Motor neuron (in vitro differentiated cells): Measurements from ENCODE around the gene SLC35E3. TPM values are rescaled to one million over a fixed set of nuclear protein-coding genes. Genes with fewer than 3 reads are reported as not detected.

Experiments
- ATAC-seq, 8 experiments: fragments of 200-7000 bp; cut with Tn5 transposase; replicated peaks in 6 of 8; 2 replicates each; pipeline ENCODE4 v1.8.0; 2021; ENCODE audit warnings: mild to moderate bottlenecking in 8 of 8, moderate library complexity in 8 of 8
- H3K27ac ChIP-seq, 2 donors: fragments of 250-450 bp; sonication (Bioruptor Pico); 2 replicates each; pipeline ENCODE4 v1.9.0; 2021; ENCODE audit warnings: antibody characterized with exemption in 2 of 2, mild to moderate bottlenecking in 2 of 2, moderate library complexity in 1 of 2
- H3K4me1 ChIP-seq, 2 donors: fragments of 250-450 bp; sonication (Bioruptor Pico); replicated peaks in 1 of 2; 2 replicates each; pipeline ENCODE4 v1.6.1; 2021; ENCODE audit warnings: antibody characterized with exemption in 2 of 2, mild to moderate bottlenecking in 2 of 2, moderate library complexity in 1 of 2
- H3K4me3 ChIP-seq, 5 donors: fragments of 250-450 bp; sonication (Bioruptor Pico); 2 replicates each; pipeline ENCODE4 v1.9.0; 2021; ENCODE audit warnings: antibody characterized with exemption in 5 of 5, mild to moderate bottlenecking in 5 of 5, moderate library complexity in 4 of 5
- WGBS, 10 experiments: fragments of 450-650 bp; shearing (Covaris generic); methylation state at CpG; one replicate each; pipeline ENCODE4 v1.0.0; 2022; 5-methylcytosine and 5-hydroxymethylcytosine counted together
- in situ Hi-C, 9 experiments: fragments of 400-800 bp; cut with MboI; loops; one replicate each; pipeline ENCODE4 v1.15.0; 2021; ENCODE audit warnings: low sequenced_read_pairs in 9 of 9, low pct_unique_long_range_greater_than_20kb in 2 of 9; ENCODE audit not compliant: unreplicated experiment in 9 of 9
- total RNA-seq, 8 experiments: library from RNA; unstranded; fragments of 300-600 nt; gene quantifications; 2 replicates each; pipeline versions ENCODE4 v1.2.3 to v1.2.4, GENCODE V29; 2022

The SLC35E3 gene
- total RNA-seq = 1 to 10 TPM; 2.7 to 7.2 (median 5.5) TPM

GRCh38 chr12:68745904-68746571 lies at the start of gene SLC35E3:
Gene SLC35E3 (plus strand): TSS chr12:68746176. CDS start chr12:68746378, 202 bp downstream.
- in situ Hi-C loops = no loop called here
- H3K4me3 ChIP-seq = peak within 1 kb of the TSS; percentile 63 to 85 (median 74)

DNA sequence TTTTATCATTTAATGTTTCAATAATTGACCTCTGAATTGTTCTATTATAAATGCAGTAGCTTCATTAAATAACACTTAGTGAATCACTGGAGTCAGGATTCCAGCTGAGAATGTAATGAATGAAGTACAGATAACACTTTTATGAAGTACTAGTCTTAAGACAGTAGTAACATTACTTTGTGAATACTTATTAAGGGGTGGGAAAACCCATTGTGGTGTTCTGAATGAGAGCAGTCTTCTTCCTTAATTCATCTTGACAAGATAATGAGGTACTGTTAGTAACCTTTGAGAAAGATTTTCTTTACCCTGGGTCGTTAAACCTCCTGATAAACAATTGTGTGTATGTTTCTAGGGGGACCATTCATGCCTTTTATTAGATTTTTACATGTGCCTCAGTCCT lies 46.5 kb upstream of the SLC35E3 start:
- ATAC-seq = no peak
- WGBS, 10 experiments = 67 to 100% (median 86%) methylated on average over 1 of the region's 1 CpG; no CpG with 5 or more reads in 3 of the 10 experiments
- H3K4me3 ChIP-seq = no peak overlapping the region

More at GRCh38 chr12:68745904-68746571, at the start of gene SLC35E3:
- peak; percentile 94 to 99 (median 98) for ATAC-seq
- 0 to 3% (median 0%) methylated on average over 1 to 23 of the region's 52 CpGs for WGBS, 10 experiments
- H3K27ac ChIP-seq = peak within 1 kb of the TSS; percentile 44 to 72
- peaks cover 8 to 18% of the 10 kb centered on the region in 2 donors for H3K4me1 ChIP-seq

GRCh38 chr12:68727776-68728175 lies 18.2 kb upstream of the SLC35E3 start:
- H3K4me1 ChIP-seq = no peaks in the 10 kb centered on the region
- no peak for ATAC-seq
- 58 to 100% (median 96%) methylated on average over 1 to 6 of the region's 7 CpGs; no CpG with 5 or more reads in 2 of the 10 experiments for WGBS, 10 experiments
- H3K4me3 ChIP-seq = no peak overlapping the region
- in situ Hi-C loops = no loop called here
- H3K27ac ChIP-seq = no peak overlapping the region

More for the DNA sequence above, 46.5 kb upstream of the SLC35E3 start:
- no peak overlapping the region for H3K27ac ChIP-seq
- H3K4me1 ChIP-seq = no peaks in the 10 kb centered on the region
- in situ Hi-C loops = loop anchor here in 3 of 9 experiments (25.0 kb wide), 3 partner anchors 112 to 362 kb away; partner anchors contain the start of gene MDM1 (in 1 of the 3)

DNA sequence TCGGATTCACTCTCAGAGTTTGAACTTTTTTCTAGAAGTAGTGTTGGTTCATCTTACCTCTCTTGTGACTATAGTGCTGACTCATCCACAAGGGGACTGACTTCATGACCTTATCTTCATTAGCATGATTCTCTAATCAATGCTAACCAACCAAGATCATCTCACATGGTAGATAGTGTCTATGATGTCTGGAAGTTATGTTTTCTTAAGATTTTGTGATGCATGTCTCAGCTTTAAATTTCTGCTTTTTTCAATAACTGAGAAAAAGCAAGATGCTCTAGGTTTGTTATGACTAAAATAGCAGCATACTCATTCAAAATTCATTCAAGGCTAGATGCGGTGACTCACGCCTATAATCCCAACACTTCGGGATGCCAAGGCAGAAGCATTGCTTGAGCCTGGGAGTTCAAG lies 12.3 kb upstream of the SLC35E3 start:
- no peak overlapping the region for H3K4me3 ChIP-seq
- in situ Hi-C loops = no loop called here
- H3K27ac ChIP-seq = no peak overlapping the region
- peak in 2 of 8 experiments; percentile 84 to 97 for ATAC-seq
- no peaks in the 10 kb centered on the region for H3K4me1 ChIP-seq
- 0 to 100% (median 88%) methylated on average over 1 to 4 of the region's 4 CpGs; no CpG with 5 or more reads in 2 of the 10 experiments for WGBS, 10 experiments

DNA sequence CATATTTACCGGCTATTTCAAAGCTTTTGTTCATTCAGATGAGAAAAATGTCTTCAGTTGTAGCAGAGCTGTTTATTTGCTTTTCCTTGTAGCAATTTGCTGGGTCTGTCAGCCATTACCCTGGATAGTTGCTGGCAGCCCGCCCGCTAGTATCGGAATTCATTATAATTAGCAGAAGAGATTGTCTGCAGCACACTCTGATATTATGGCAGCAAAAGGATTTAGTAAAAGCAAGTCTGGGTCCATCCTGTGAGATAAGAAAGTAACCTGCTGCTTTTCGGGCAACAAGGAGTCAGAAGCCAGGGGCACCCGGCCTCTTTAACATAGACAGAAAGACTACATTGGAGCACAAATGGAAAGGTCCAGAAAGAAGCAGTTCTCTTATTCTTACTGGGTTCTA lies 6.1 kb upstream of the SLC35E3 start:
- Histone ChIP-seq H3K27ac (no peak overlapping the region), H3K4me3 (no peak overlapping the region), H3K4me1 (no peaks in the 10 kb centered on the region)
- ATAC-seq = no peak
- in situ Hi-C loops = no loop called here
- WGBS, 10 experiments = 71 to 100% (median 92%) methylated on average over 1 to 6 of the region's 6 CpGs

GRCh38 chr12:68743356-68743755 lies 2.6 kb upstream of the SLC35E3 start:
- H3K4me1 ChIP-seq = peaks cover 5 to 11% of the 10 kb centered on the region in 2 donors
- no peak overlapping the region for H3K27ac ChIP-seq
- H3K4me3 ChIP-seq = no peak overlapping the region
- in situ Hi-C loops = no loop called here
- 83 to 100% (median 95%) methylated on average over 1 to 2 of the region's 2 CpGs; no CpG with 5 or more reads in 6 of the 10 experiments for WGBS, 10 experiments
- no peak for ATAC-seq

GRCh38 chr12:68745376-68745903 lies 536 bp upstream of the SLC35E3 start:
- H3K4me3 ChIP-seq = peak overlapping the region; percentile 63 to 85 (median 74)
- in situ Hi-C loops = no loop called here
- H3K4me1 ChIP-seq = peaks cover 8 to 18% of the 10 kb centered on the region in 2 donors
- peak overlapping the region in 1 of 2 donors; percentile 72 for H3K27ac ChIP-seq
- WGBS, 10 experiments = 32 to 84% (median 64%) methylated on average over 3 to 9 of the region's 9 CpGs
- ATAC-seq = no peak

GRCh38 chr12:68746572-68747180 lies 700 bp downstream of the SLC35E3 start:
- ATAC-seq = peak; percentile 38 to 56 (median 44)
- WGBS, 10 experiments = 0 to 10% (median 1%) methylated on average over 1 to 13 of the region's 15 CpGs; no CpG with 5 or more reads in 1 of the 10 experiments
- H3K27ac ChIP-seq = peak overlapping the region; percentile 44 to 72

GRCh38 chr12:68749443-68749842 lies 3.5 kb downstream of the SLC35E3 start:
- Histone ChIP-seq H3K4me3 (no peak overlapping the region), H3K4me1 (peaks cover 8 to 18% of the 10 kb centered on the region in 2 donors), H3K27ac (no peak overlapping the region)
- WGBS, 10 experiments = 57 to 100% (median 88%) methylated on average over 1 to 3 of the region's 3 CpGs; no CpG with 5 or more reads in 2 of the 10 experiments
- no peak for ATAC-seq
- in situ Hi-C loops = no loop called here

More at GRCh38 chr12:68746572-68747180, 700 bp downstream of the SLC35E3 start:
- peaks cover 8 to 18% of the 10 kb centered on the region in 2 donors for H3K4me1 ChIP-seq
- H3K4me3 ChIP-seq = peak overlapping the region; percentile 63 to 85 (median 74)
- in situ Hi-C loops = no loop called here

- in situ Hi-C loops = no loop called here
- 56 to 100% (median 77%) methylated on average over 1 to 4 of the region's 4 CpGs; no CpG with 5 or more reads in 2 of the 10 experiments for WGBS, 10 experiments
- H3K4me3 ChIP-seq = no peak overlapping the region
- no peak overlapping the region for H3K27ac ChIP-seq
- ATAC-seq = no peak
- peaks cover 8 to 18% of the 10 kb centered on the region in 2 donors for H3K4me1 ChIP-seq
These were observed 3.9 kb downstream of the SLC35E3 start for GRCh38 chr12:68749861-68750260.

GRCh38 chr12:68750506-68750905 lies 4.5 kb downstream of the SLC35E3 start:
- ATAC-seq = no peak
- H3K27ac ChIP-seq = no peak overlapping the region
- 40 to 100% (median 83%) methylated on average over 1 to 4 of the region's 4 CpGs; no CpG with 5 or more reads in 7 of the 10 experiments for WGBS, 10 experiments
- peaks cover 8 to 18% of the 10 kb centered on the region in 2 donors for H3K4me1 ChIP-seq
- in situ Hi-C loops = no loop called here
- H3K4me3 ChIP-seq = no peak overlapping the region

DNA sequence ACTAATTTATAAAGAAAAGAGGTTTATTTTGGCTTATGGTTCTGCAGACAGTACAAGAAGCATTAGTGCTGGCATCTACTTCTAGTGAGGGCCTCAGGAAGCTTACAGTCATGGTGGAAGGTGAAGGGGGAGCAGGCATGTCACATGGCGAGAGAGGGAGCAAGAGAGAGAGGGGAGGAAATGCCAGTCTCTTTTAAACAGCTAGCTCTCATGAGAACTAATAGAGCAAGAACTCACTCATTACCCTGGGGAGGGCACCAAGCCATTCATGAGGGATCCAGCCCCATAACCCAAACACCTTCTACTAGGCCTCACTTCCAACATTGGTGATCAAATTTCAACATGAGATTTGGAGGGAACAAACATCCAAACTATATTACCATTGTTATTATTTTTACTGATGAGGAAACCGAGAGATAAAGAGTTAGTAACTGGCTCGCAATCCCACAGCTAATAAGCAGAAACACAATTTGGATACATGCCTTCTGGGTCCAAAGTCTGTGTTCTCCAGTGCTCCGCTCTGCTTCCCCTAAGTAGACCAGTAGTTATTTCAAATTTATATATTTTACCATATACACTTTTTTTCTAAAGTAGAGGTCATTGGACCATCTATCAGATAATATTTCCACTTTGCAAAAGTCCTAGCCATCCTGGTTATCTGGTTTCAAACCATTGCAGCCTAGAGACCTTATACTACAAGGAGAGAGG lies 9.7 kb downstream of the SLC35E3 start:
- Histone ChIP-seq H3K4me1 (no peaks in the 10 kb centered on the region), H3K27ac (no peak overlapping the region), H3K4me3 (no peak overlapping the region)
- ATAC-seq = no peak
- in situ Hi-C loops = no loop called here
- 80 to 94% (median 89%) methylated on average over 1 to 4 of the region's 4 CpGs; no CpG with 5 or more reads in 2 of the 10 experiments for WGBS, 10 experiments
